Uterus (tissue), 2 donors: ENCODE measurements around the gene MS4A4E.

Experiments
- POLR2A ChIP-seq, 2 donors: fragments of 450-650 bp; IDR thresholded peaks; one replicate each; pipeline ENCODE4 v1.6.1; 2016; ENCODE audit warnings: antibody characterized with exemption in 2 of 2, mild to moderate bottlenecking in 1 of 2, moderate library complexity in 1 of 2
- TF ChIP-seq, protein P1 (sequence below), 4 experiments: fragments of 200-600 bp in 2 of 4; fragments of 450-650 bp in 2 of 4; sonication (generic) in 2 of 4; IDR thresholded peaks; one replicate each; pipeline ENCODE4 v1.5.1; 2016 to 2019; ENCODE audit warnings: antibody characterized with exemption in 4 of 4, mild to moderate bottlenecking in 2 of 4, moderate library complexity in 1 of 4

DNA sequence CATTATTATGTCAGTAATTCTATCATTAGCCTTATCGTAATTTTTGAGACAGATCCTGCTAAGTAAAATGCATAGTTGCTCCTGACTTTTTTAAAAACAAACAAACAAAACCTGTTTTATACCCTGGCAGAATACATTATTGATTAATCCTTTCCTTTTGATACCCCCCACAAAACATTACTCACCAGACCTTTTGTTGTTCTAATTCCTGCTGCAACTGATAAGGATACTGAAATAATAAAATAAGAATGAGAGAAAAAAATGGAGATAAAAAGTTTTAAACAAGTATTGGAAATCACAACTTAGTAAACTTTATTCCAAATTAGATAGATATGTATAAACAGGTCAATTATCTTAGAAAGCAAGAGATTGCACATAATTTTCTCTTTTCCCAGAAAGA lies 28.6 kb downstream of the MS4A4E start:
- TF ChIP-seq, protein P1, sequence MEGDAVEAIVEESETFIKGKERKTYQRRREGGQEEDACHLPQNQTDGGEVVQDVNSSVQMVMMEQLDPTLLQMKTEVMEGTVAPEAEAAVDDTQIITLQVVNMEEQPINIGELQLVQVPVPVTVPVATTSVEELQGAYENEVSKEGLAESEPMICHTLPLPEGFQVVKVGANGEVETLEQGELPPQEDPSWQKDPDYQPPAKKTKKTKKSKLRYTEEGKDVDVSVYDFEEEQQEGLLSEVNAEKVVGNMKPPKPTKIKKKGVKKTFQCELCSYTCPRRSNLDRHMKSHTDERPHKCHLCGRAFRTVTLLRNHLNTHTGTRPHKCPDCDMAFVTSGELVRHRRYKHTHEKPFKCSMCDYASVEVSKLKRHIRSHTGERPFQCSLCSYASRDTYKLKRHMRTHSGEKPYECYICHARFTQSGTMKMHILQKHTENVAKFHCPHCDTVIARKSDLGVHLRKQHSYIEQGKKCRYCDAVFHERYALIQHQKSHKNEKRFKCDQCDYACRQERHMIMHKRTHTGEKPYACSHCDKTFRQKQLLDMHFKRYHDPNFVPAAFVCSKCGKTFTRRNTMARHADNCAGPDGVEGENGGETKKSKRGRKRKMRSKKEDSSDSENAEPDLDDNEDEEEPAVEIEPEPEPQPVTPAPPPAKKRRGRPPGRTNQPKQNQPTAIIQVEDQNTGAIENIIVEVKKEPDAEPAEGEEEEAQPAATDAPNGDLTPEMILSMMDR (IDR thresholded peaks at IDR 0.05), result no peak
- no peak for TF ChIP-seq POLR2A (IDR thresholded peaks at IDR 0.05)
